CD4-positive, alpha-beta T cell treated with Interferon alpha-2 for 1 hour (primary cell): Measurements from ENCODE around the gene TFDP1.

ENCODE experiments used
- DNase-seq, 2 donors: peaks; one replicate each; pipeline ENCODE4 v3.0.0-alpha.2; 2020 to 2022

TFDP1 gene

GRCh38 chr13:113584205-113584869 lies at the start of gene TFDP1:
TSS of gene TFDP1 (plus strand) at chr13:113584753. CDS start at chr13:113585838, 1,085 bp downstream.
- DNase-seq = peak; percentile 71 to 79

GRCh38 chr13:113535381-113535781 lies 49.2 kb upstream of the TFDP1 start:
- DNase-seq = no peak

DNA sequence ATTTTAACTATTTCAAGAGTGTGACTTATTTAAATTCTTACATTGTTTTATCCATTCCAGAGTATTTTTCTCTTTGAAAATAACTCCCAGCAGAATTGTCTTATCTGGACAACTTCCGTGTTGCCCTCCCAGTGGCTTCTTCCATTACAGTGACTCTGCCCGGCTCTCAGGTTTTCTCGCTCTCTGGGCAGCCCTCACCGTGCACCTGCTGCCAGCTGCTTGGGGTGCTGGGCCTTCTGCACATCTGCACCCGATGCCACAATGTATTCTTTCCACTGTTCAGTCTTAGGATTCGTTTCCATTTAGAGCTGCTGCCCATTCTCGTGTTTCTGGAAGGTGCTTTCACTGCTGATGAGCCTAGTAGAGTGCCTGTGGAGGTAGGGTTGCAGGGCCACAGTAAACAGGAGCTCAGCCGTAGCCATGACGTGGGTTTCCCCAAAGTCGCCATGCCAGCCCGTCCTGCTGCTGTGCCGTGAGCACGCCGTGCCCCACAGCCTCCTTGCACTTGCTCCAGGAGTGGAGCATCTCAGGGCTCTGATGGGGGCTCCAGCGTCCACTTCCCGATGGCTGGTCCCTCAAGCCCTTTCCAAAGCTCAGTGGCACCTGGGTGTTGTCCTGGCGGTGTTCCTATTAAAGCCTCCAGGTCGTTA lies 48.0 kb upstream of the TFDP1 start:
- no peak for DNase-seq

- no peak for DNase-seq
These were observed 47.3 kb upstream of the TFDP1 start for GRCh38 chr13:113537205-113537604.

GRCh38 chr13:113537909-113538688 lies 46.5 kb upstream of the TFDP1 start:
- DNase-seq = no peak

GRCh38 chr13:113538689-113539058 lies 45.9 kb upstream of the TFDP1 start:
- no peak for DNase-seq

DNA sequence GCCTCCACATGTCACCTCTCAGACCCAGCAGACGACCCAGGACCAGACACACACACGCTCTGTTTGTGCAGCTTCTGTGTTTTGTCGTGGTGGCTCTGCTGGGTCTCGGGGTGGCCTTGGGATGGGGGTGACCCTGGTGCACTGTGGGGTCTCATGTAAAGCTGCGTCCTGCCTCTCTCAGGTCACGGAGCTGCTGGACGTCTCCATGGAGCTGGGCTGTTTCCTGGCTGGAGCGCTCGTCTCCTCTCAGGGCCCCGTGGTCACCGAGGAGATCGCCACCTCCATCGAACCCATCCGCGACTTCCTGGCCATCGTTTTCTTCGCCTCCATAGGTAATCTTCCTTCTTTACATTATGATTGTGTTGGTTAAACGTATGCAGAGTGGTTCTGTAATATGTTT lies 45.4 kb upstream of the TFDP1 start:
- DNase-seq = no peak

GRCh38 chr13:113539822-113540221 lies 44.7 kb upstream of the TFDP1 start:
- DNase-seq = no peak

DNA sequence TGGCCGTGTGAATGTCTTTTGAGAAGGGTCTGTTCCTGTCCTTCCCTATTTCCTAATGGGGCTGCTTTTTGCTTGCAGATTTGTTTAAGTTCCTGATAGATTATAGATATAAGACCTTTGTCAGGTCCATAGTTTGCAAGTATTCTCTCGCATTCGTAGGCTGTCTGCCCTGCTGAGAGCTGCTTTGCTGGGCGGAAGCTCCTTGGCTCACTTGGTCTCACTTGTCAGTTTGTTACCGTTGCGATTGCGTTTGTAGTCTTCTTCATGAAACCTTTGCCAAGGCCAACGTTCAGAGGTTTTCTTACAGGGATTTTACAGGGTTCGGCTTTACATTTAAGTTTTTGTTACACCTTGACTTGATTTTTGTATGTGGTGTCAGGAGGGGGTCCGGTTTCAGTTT lies 44.0 kb upstream of the TFDP1 start:
- no peak for DNase-seq

DNA sequence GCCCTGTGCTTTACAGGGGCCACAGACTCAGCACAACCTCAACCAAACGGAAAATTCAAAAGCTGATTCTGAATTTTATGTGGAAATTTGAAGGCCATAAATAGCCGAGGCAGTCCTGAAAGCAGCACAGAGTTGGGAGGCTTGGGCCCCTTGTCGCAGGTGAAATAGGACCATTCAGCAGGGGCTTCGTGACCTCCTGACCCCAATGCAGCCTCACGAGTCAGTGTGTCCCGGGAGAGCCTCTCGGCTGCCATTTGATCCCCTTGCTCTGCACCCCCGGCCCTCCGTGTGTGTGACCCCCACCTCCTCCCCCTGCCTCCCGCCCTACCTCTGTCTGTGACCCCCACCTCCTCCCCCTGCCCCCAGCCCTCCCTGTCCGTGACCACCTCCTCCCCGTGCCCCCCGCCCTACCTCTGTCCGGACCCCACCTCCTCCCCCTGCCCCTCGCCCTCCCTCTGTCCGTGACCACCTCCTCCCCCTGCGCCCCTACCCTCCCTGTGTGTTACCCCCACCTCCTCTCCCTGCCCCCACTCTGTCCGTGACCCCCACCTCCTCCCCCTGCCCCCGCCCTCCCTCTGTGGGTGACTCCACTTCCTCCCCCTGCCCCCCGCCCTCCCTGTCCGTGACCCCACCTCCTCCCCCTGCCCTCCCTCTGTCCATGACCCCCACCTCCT lies 41.7 kb upstream of the TFDP1 start:
- DNase-seq = peak in 1 of 2 donors; percentile 24

DNA sequence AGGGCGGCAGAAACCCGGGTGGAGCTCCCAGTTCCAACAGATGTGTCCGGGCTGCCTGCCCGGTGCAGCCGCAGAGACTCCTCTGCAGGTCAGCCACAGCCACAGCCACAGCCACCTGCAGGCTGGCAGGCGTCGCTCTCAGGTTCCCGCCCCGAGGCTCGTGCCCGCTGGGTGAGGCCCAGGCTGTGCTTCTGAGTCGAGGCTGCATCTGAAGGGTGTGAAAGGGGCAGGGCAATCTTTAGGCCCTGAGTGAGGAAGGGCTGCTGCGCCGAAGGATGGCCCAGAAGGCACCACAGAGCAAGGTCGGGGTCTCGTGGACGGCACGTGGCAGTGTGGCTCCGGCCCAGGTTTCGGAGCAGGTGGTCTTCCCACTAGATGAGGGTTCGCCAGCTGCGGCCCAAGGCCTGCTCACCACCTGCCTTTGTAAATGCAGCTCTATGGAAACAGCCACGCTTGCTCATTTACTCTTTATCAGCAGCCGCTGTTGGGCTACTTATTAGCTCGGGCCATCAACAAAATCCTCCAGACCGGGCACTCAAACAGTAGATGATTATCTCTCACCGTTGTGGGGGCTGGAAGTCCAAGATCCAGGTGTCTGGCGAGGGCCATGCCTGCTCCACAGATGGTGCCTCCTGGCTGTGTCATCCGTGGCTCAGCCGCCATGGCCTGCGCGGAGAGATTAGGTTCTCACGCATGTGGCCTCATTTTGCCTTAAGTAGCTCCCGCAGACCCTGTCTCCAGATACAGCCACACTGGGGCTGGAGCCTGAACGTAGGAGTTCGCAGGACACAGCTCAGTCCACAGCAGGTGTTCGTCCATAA lies 40.3 kb upstream of the TFDP1 start:
- DNase-seq = no peak

- DNase-seq = no peak
These were observed 39.7 kb upstream of the TFDP1 start for GRCh38 chr13:113544896-113545295.

GRCh38 chr13:113545455-113545930 lies 39.1 kb upstream of the TFDP1 start:
- DNase-seq = no peak

DNA sequence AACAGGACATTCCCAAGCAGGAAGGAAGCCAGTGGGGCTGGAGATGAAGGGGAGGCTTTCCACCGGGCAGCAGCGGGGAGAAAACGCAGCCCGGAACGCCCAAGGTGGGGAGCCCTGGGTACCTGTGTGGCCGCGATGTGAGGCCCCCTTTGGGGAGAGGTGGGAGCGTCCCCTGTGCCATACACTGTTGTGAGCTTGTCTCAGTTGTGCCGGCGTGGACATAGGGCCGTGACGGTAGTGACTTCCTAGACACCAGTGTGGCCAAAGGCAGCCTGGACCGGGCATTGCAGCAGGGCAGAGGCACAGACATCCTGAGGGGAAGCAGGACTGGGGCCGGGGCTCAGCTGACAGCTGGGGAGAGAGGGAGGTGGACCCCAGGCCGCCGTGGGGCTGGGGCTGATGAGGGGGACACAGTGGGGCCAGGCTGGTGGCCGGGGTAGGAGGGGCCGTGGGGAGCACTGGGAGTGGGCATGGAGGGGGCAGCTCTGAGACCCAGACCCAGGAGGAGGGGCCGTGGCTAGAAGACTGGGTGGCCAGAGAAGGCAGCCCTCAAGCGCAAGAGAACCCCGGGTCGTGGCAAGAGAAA lies 38.5 kb upstream of the TFDP1 start:
- no peak for DNase-seq

GRCh38 chr13:113546571-113547237 lies 37.8 kb upstream of the TFDP1 start:
- DNase-seq = no peak

DNA sequence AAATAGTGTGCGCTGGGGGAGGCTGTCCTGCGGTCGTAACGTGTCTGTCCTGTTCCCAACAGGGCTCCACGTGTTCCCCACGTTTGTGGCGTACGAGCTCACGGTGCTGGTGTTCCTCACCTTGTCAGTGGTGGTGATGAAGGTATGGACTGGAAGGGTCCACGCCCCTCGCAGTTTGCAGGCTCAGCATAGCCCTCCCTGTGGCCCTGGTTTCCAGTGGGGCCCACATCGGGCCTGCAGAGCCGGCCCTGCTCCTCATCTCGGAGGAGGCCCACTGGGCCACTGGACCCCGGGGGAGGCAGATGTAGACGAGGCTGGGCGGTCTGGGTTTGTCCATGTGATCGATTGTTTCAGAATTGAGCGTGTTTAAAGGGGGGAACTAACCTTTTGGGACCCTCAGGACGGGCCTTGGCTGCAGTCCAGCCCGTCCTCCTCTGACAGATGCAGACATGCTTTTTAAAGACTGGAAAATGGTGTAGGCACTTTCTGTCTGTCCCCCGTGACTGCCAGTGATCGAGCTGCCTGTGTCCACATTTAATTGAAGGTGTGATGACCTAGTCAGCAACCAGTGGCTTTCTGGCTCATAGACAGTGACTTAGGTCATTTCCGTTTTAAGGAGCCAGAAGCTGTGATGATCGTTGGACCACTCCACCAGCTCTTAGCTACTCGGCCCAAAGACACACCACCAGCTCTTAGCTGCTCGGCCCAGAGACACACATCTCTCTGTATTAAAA lies 37.1 kb upstream of the TFDP1 start:
- DNase-seq = no peak

- no peak for DNase-seq
These were observed 36.3 kb upstream of the TFDP1 start for GRCh38 chr13:113548171-113548641.

GRCh38 chr13:113548778-113549621 lies 35.6 kb upstream of the TFDP1 start:
- DNase-seq = no peak

DNA sequence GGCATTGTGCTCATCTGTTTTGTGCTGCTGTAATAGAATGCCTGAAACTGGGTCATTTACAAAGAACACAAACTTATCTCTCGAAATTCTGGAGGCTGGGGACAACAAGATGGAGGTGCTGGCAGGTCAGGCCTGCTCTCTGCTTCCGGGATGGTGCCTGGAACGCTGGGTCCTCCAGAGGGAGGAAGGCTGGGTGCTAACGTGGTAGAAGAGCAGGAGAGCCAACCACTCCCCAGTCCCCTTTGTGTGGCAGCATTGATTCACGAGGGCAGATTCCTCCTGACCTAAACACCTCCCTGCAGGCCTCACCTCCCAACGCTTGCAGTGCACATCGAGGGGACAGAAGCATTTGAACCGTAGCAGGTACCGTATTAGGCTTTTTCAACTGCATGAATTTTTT lies 34.1 kb upstream of the TFDP1 start:
- no peak for DNase-seq
